Erythroblast (primary cell): ENCODE results near the gene CDY1B.
"Not testable (repeated sequence)": the region's sequence is repeated elsewhere in the genome, so short reads cannot be mapped to it uniquely, and the experiment has no call there.

Experiments used
- GATA1 ChIP-seq: IDR thresholded peaks from 2 replicates; pipeline ENCODE4 v1.6.1; 2011; ENCODE audit warnings: low read depth, mild to moderate bottlenecking, control low read depth, low read length, moderate library complexity
- POLR2A ChIP-seq: IDR thresholded peaks from 2 replicates; pipeline ENCODE4 v1.6.1; 2011; ENCODE audit warnings: mild to moderate bottlenecking, low read length

- not testable (repeated sequence) for TF ChIP-seq POLR2A, GATA1
Observed at GRCh38 chrY:24049525-24049924, 1.7 kb upstream of the CDY1B start.
